Subcutaneous adipose tissue (tissue), 4 donors: Measurements from ENCODE around the gene COL24A1. TPM values are rescaled to one million over a fixed set of nuclear protein-coding genes. Genes with fewer than 3 reads are reported as not detected.

ENCODE experiments used
- CTCF ChIP-seq: fragments of 450-650 bp; IDR thresholded peaks from one replicate; pipeline ENCODE4 v1.5.1; 2016; ENCODE audit warnings: low read depth, mild to moderate bottlenecking, control low read depth, antibody characterized with exemption, moderate library complexity
- total RNA-seq, 4 donors: library from RNA; depleted of rRNA; stranded (reverse); fragments of >200 nt; gene quantifications; one replicate each; pipeline ENCODE4 v1.1.0, GENCODE V29; 2016

COL24A1 gene
- total RNA-seq, 4 donors from 2014 or later, result 0.16 to 2.9 (median 1.3) TPM

- TF ChIP-seq CTCF, result no peak
These were observed 5.1 kb downstream of the COL24A1 start for GRCh38 chr1:86151427-86151826.

GRCh38 chr1:86150553-86151055 is 6.0 kb downstream of the COL24A1 start:
- no peak for TF ChIP-seq CTCF

- TF ChIP-seq CTCF, result no peak
These were observed 7.0 kb downstream of the COL24A1 start for GRCh38 chr1:86149591-86149990.

GRCh38 chr1:86147755-86148154 is 8.8 kb downstream of the COL24A1 start:
- TF ChIP-seq CTCF, result no peak

- TF ChIP-seq CTCF, result no peak
These were observed 10.0 kb downstream of the COL24A1 start for GRCh38 chr1:86146566-86146965.

- no peak for TF ChIP-seq CTCF
These were observed 16.2 kb downstream of the COL24A1 start for GRCh38 chr1:86140281-86140880.

- no peak for TF ChIP-seq CTCF
These were observed 17.8 kb downstream of the COL24A1 start for GRCh38 chr1:86138746-86139145.
